Activated naive CD4-positive, alpha-beta T cell treated with anti-CD3 and anti-CD28 coated beads, Interleukin-2, amount 50 U/mL, for 24 hours (primary cell): ENCODE measurements around the gene PKNOX1.
"Not testable (repeated sequence)": the region's sequence is repeated elsewhere in the genome, so short reads cannot be mapped to it uniquely, and the experiment has no call there.

ENCODE experiments used
- H3K27ac Mint-ChIP-seq: one replicate; pipeline ENCODE4 v1.8.0; 2021; ENCODE audit warnings: mild to moderate bottlenecking, mixed read lengths
- H3K27me3 Mint-ChIP-seq: one replicate; pipeline ENCODE4 v1.8.0; 2021; ENCODE audit warnings: mixed read lengths
- H3K36me3 Mint-ChIP-seq: one replicate; pipeline ENCODE4 v1.8.0; 2021; ENCODE audit warnings: mixed read lengths
- H3K4me1 Mint-ChIP-seq: one replicate; pipeline ENCODE4 v1.8.0; 2021; ENCODE audit warnings: mixed read lengths
- H3K4me3 Mint-ChIP-seq: one replicate; pipeline ENCODE4 v1.8.0; 2021; ENCODE audit warnings: mild to moderate bottlenecking, mixed read lengths
- H3K9me3 Mint-ChIP-seq: one replicate; pipeline ENCODE4 v1.8.0; 2021; ENCODE audit warnings: mixed read lengths

PKNOX1 gene

DNA sequence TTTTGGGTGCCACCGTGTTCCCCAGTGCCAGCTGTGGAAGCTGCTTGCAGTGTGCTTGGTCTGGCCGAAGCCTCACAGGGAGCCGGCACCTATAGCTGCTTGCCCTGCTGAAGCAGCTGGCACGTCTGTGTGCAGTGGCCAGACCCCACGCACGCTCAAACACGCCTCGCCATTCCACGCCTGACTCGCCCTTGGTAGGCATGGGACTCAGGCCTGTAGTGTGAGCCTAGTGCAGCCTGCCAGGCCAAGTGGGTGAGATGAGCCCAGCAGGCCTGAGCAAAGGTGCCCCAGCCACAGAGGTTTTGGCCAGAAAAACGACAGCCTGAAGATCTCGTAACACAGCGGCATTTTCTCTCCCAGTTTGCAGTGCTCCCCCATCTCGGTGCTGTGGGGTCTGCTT is 68.9 kb downstream of the PKNOX1 start:
- not testable (repeated sequence) for H3K27me3 Mint-ChIP-seq, H3K4me3 Mint-ChIP-seq, H3K9me3 Mint-ChIP-seq, H3K36me3 Mint-ChIP-seq, H3K4me1 Mint-ChIP-seq, H3K27ac Mint-ChIP-seq

DNA sequence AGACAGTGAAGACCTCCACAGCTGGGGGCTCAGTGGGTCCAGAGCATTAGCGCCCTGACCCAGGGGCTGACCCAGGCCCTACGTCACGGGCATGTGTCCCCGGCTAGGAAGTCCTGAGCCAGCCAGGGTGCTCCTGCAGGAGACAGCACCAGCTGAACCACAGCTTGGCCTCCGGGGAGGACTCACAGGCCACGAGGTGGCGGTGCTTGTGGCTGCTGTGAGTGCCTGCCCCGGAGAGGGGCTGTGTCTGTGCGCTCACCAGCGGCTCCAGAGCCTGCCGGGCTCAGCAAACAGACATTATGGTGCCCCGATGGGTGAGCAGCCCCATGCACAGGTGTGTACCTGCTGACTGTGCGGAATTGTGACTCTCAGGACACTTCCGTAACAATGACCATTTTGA is 70.2 kb downstream of the PKNOX1 start:
- H3K36me3 Mint-ChIP-seq, H3K9me3 Mint-ChIP-seq, H3K27me3 Mint-ChIP-seq: not testable (repeated sequence)

DNA sequence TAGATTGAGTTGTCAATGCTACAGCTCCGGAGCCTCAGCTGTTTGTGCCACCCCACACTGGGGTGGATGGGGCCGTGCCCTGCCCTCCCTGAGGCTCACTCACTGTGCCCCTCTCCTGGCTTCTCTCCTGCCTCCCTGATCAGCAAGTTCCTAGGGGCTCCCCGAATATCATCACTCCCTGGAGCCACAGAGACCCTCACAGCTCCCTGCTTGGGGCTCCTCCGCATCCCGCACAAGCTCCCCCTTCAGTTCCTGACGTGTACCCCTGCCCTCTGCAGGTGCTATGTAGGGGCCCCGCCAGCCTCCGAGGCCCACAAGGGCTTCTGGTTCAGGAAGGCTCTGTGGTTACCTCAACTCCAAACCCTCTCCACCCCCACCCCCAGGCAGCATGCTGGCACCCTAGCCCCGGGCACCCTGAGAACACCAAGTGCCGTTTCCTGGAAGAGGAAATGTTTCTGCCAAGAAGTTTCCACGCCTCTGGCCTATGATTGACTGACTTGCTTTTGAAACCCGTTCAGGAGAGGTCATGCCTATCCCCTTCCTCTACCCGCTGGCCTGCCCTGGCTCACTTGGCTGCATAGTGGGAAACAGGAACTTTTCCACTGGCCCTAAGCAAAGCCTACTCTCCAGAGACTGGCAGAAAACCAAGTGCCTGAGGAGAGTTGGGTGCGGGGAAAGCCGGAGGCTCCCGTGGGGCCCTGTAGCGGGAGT is 71.0 kb downstream of the PKNOX1 start:
- H3K4me1 Mint-ChIP-seq, H3K9me3 Mint-ChIP-seq, H3K27ac Mint-ChIP-seq, H3K36me3 Mint-ChIP-seq, H3K27me3 Mint-ChIP-seq: not testable (repeated sequence)
- peak overlapping the region; percentile 11 for H3K4me3 Mint-ChIP-seq

More for the DNA sequence above, 70.2 kb downstream of the PKNOX1 start:
- not testable (repeated sequence) for H3K4me3 Mint-ChIP-seq, H3K4me1 Mint-ChIP-seq, H3K27ac Mint-ChIP-seq

DNA sequence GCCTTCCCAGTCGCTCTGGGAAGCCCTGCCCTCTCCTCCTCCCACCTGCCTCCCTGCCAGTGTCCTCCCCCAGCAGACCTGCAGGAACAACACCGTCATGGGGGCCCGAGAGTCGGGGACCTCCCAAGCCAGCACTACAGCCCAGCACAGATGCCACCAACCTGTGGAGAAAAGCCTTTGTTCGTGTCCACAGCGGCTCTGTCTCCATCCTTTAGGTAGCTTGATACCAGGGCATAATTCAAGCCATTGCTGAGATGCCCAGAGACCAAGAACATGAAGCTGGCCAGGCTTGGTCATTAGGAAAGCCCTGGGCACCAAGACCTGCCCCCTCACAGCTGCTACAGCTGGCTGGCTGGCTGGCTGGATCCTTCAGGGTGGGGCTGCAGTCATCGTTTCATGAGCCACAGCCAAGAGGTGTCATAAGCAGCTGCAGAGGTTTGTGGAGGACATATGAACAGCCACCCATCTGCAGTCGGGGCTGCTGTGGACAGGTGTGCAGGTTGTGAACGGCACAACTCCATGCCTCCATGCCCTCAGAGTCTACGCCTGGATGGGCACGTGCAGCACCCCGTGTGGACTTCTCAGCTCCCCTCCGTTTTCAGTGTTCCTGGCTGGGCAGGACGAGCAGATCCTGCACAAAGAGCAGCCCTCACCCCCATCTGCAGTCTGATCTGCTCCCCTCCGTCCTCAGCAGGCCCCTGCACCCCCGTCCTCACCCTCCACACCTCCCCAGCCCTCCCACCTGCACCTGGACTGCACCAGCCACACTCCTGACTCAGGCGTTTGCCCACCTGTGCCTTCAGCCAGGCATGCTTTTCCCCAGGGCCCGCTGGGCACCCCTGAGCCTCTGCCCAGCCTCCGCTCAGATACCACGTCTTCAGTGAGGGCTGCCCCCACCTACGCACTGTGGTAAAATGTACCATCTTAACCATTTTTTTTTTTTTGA is 71.8 kb downstream of the PKNOX1 start:
- not testable (repeated sequence) for H3K36me3 Mint-ChIP-seq, H3K27ac Mint-ChIP-seq, H3K9me3 Mint-ChIP-seq, H3K27me3 Mint-ChIP-seq, H3K4me1 Mint-ChIP-seq, H3K4me3 Mint-ChIP-seq

DNA sequence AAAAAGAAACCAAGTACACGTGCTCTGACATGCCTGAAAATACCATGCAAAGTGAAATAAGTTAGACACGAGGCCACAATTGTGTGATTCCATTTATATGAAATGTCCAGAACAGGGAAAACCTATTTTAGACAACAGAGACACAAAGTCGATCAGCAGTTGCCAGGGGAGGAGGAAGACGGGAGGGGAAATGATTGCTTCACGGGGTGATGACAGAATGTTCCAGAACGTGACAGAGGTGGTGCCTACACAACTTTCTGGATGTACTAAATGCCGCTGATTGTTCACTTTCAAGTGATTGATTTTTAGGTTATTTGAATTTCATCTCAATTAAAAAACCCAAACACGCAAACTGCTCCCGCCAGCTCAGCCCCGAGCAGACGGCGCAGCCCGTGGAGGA is 78.8 kb downstream of the PKNOX1 start:
- H3K4me1 Mint-ChIP-seq, H3K9me3 Mint-ChIP-seq, H3K4me3 Mint-ChIP-seq, H3K27ac Mint-ChIP-seq, H3K27me3 Mint-ChIP-seq, H3K36me3 Mint-ChIP-seq: not testable (repeated sequence)

DNA sequence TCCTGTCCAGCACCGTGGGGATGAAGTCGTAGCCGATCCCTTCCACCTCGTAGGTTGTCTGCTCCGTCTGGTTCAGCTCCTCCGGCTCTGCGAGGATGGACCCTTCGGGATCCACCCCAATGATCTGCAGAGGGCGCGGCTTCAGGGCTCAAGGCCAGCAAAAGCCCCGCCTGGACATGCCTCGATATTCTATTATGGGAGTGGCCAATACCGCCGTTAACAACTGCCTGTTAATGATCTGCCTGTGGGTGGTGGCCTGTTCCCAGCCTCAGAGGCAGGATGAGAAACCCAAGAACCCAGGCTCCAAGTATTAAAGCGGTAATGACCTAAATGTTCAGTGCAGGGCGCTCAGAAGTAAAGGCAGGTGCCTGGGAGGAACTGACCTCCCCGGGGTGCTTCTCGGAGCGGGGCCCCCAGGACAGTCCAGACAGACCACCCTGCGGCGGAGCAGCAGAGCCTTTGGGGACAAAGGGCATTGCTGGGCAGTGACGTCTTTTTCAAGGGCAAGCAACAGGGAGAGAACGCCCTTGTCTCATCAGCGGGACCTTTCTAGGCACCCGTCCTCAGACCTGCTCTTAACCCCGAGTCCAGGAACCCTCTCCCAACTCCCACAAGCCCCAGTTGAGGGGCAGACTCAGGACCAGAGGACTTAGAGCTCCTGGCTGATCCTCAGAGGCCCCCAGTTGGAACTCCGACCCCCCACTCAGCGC is 88.7 kb downstream of the PKNOX1 start:
- not testable (repeated sequence) for H3K4me1 Mint-ChIP-seq, H3K27ac Mint-ChIP-seq

DNA sequence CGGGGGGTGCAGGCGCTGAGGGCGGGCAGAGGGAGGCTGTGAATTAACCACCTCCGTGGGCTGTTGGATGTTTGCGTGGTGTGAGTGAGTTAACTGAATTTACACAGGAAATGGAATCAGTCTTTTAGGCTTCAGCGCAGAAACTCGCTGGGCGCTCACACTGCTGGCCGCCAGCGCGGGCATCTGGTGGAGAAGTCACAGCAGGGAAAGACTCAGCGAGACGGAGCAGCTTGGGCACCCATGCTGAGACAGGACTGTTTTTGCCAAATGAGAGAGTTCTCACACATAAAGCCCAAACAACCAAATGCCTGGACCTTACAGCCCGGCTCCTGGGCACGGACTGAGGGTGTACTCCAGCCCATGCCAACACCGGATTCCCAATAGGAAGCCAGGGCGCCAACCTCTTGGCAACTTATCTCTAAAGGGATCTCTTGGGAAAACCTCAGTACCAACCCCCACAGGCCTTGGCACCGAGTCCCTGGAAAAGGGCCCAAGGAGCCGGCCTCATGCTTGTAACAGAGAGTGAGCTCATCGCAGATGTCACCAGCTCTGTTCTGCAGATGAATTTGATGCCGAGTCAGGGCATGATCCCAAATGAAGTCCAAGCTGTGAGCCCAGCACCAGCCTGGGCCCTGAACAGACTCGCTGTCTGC is 90.0 kb downstream of the PKNOX1 start:
- H3K27me3 Mint-ChIP-seq, H3K4me1 Mint-ChIP-seq, H3K36me3 Mint-ChIP-seq, H3K9me3 Mint-ChIP-seq, H3K27ac Mint-ChIP-seq, H3K4me3 Mint-ChIP-seq: not testable (repeated sequence)

More for the DNA sequence above, 88.7 kb downstream of the PKNOX1 start:
- H3K4me3 Mint-ChIP-seq, H3K27me3 Mint-ChIP-seq, H3K36me3 Mint-ChIP-seq, H3K9me3 Mint-ChIP-seq: not testable (repeated sequence)

DNA sequence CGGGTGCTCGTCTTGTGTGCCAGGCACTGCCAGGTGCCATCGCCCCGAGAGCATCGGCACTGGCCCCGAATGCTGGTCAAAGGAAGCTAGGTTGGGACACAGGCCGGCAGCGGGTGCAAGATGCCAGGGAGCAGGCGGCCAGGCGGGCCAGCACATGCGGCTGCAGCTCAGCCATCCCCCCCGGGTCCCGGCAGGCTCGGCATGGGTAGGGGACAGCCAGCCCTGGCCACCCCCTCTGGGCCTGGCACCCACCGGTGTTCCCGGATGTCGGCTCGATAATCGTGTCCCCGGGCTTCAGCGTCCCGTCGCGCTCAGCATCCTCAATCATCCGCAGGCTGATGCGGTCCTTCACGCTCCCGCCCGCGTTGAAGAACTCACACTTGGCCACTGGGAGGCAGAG is 91.6 kb downstream of the PKNOX1 start:
- not testable (repeated sequence) for H3K36me3 Mint-ChIP-seq, H3K27me3 Mint-ChIP-seq, H3K4me3 Mint-ChIP-seq, H3K4me1 Mint-ChIP-seq, H3K27ac Mint-ChIP-seq, H3K9me3 Mint-ChIP-seq

DNA sequence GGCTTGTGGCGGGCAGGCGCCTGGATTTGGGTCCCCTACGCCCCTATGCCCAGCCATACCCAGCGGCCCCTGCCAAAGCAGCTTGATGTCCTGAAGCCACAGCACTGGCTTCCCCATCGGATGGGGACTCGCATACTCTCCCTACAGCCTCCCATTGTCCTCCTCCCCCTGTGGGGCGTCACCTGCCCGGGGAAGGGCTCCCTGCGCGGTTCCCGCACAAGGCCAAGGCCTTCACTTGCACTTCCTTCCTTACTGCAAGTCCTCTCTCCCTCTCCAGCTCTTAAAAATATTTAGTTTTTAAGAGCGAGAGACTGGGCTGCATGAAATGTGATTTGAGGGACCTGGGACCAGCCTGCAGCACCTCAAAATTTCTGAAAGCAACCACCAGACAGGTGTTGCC is 92.3 kb downstream of the PKNOX1 start:
- not testable (repeated sequence) for H3K27me3 Mint-ChIP-seq, H3K4me3 Mint-ChIP-seq, H3K27ac Mint-ChIP-seq

DNA sequence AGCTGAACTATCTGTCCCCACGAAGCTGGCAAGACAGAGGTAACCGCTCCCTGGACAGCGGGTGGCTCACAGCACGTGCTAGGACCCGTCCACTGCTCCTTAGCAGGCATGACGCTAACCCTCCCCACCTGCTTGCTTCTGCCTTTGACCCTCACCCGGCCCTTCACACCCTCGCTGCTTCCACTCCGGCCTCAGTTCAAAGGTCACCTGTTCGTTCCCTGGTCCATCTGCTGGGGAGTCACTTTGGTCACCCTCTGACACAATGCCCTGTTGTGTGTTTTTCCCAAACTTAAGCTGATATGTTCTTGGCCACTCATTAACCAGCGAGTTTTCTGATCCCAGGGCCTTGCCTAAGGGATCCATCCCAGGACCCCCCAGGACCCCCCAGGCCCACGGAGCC is 93.7 kb downstream of the PKNOX1 start:
- not testable (repeated sequence) for H3K4me1 Mint-ChIP-seq, H3K9me3 Mint-ChIP-seq, H3K27ac Mint-ChIP-seq, H3K36me3 Mint-ChIP-seq, H3K4me3 Mint-ChIP-seq, H3K27me3 Mint-ChIP-seq

More for the DNA sequence above, 92.3 kb downstream of the PKNOX1 start:
- not testable (repeated sequence) for H3K9me3 Mint-ChIP-seq, H3K36me3 Mint-ChIP-seq, H3K4me1 Mint-ChIP-seq

DNA sequence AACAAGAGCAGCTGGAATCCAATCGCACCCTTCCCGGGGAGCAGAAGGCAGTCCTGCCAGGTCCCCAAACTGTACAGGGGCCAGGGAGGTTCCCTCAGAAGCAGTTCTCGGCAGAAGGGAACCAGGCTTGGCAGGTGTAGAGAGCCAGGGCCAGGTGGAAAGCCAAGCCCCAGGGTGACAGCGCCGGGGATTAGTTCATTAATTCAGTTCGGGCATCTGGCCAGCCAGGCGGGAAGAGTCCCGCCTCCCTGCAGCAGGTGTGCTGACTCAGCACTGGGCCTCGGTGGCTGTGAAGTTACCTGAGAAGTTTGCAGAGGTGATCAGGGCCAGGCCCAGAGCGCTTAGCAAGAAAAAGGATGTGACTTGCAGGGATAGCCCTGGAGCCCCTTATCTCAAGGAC is 95.3 kb downstream of the PKNOX1 start:
- H3K4me3 Mint-ChIP-seq, H3K4me1 Mint-ChIP-seq, H3K36me3 Mint-ChIP-seq, H3K27ac Mint-ChIP-seq, H3K27me3 Mint-ChIP-seq, H3K9me3 Mint-ChIP-seq: not testable (repeated sequence)

DNA sequence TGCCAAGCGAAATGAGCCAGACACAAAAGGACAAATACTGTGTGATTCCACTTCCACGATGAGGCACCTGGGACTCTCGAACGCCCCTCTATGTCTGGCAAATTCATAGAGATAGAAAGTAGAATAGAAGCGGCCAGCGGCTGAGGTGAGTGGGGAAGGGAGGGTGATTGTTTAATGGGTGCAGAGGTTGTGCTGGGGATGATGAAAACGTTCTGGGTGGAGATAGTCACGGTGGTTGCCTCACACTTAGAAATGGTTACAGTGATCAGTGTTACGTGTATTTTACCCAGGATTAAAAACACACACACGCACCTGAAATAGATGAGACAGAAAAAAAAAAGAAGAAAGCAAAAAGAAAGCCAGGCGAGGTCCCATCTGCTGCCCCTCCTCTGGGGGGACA is 98.4 kb downstream of the PKNOX1 start:
- not testable (repeated sequence) for H3K4me3 Mint-ChIP-seq, H3K27ac Mint-ChIP-seq, H3K27me3 Mint-ChIP-seq, H3K4me1 Mint-ChIP-seq, H3K36me3 Mint-ChIP-seq, H3K9me3 Mint-ChIP-seq

DNA sequence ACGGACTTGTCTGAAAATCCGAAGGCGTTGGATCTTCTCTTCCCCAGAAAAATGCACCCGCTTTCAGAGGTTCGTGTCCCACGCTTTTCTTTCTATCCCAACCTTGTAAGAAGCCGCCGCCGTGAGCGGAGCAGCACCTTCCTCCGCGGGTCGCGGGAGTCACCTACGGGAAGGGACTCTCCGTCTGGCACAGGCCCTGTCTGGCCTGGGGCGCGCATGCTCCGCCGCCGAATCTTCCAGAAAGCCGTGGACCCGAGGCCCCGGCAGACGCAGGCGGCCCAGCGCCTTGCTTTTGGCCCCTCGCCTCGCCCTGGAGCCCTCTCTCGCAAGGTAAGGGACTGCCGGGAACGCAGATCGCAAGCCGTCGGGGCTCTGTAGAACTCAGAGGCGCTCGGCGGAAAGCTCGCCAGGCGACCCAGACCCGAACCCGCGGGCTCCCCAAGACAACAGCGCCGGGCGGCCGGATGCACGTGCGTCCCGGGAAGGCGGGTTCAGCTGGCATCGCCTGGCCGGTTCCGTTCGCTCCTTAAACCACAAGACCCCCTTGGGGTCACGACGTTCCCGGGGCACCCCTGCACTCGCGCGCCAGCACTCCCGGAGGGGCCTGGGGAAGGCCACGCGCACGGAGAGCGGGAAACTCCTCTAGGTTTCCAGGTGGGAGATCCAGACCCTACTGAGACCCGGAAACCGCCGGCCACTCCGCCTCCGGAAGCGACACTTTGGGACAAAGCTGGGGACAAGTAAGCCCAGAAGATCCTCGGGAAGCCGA is 100.2 kb downstream of the PKNOX1 start:
- H3K27ac Mint-ChIP-seq, H3K9me3 Mint-ChIP-seq, H3K27me3 Mint-ChIP-seq, H3K4me3 Mint-ChIP-seq, H3K4me1 Mint-ChIP-seq, H3K36me3 Mint-ChIP-seq: not testable (repeated sequence)

DNA sequence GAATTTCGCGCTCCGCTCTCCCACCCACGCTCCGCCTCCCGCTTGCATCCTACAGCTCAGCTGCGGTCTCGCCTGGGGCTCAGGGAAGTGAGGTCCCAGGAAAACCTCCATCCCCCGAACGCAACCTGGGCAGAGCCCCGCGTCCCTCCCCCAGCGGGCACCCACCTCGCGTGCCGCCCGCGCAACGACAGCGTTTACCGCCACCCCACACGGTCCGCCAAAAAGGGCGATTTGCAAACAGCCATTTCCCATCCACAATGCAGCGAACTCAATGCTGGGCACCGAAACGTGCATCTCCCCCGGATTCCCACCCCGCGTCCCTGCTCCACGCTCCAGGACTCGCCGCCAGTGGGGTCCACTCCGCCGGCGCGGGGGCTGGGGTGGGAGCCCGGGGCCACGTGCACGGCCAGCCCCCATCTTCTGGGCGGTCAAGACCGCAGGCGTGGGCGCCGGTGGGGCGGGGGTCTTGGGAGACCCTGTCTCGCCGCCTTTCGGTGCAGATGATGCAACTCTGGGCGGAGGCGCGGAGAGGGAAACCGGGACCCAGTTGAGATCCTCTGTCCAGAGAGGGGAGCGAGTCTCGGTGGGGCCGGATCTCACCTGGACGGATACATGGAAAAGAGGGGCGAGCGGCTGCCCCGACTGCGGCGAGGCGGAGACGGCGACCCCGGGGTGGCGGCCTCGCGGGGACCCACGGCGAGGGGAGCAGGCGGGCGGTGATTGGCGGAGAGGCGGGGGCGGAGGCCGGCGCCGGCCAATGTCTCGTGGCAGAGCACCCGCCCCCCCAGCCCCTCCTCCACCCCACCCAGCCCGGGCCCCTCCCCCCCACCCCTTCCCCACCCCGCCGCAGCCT is 101.0 kb downstream of the PKNOX1 start, which contains the start of gene CBS:
CBS (minus strand) TSS at position 666 of the 853 bp plus-strand sequence. CDS start 3,642 bp downstream, outside the sequence.
- H3K36me3 Mint-ChIP-seq, H3K4me3 Mint-ChIP-seq, H3K27ac Mint-ChIP-seq, H3K9me3 Mint-ChIP-seq, H3K4me1 Mint-ChIP-seq, H3K27me3 Mint-ChIP-seq: not testable (repeated sequence)
